ENCODE results near the gene SCRN2. TPM values are rescaled to one million over a fixed set of nuclear protein-coding genes. Genes with fewer than 3 reads are reported as not detected.

The SCRN2 gene
- total RNA-seq, 1 donor from 2014 or later, result 25.4 TPM

- DNase-seq (ENCODE audit: extremely low spot score, unreplicated experiment), result no peak
- H3K27me3 Mint-ChIP-seq (ENCODE audit: unreplicated experiment), result peaks cover 74% of the 10 kb centered on the region
- peaks cover 18% of the 10 kb centered on the region for H3K4me1 Mint-ChIP-seq (ENCODE audit: unreplicated experiment)
- H3K9me3 Mint-ChIP-seq (ENCODE audit: unreplicated experiment), result no peaks in the 10 kb centered on the region
- H3K4me3 Mint-ChIP-seq (ENCODE audit: unreplicated experiment), result peak overlapping the region; percentile 27
- no peak overlapping the region for H3K27ac Mint-ChIP-seq (ENCODE audit: unreplicated experiment)
- TF ChIP-seq CTCF (IDR thresholded peaks at IDR 0.05), result no peak
- H3K36me3 Mint-ChIP-seq (ENCODE audit: unreplicated experiment), result no peaks in the 10 kb centered on the region
These were observed 9.3 kb upstream of the SCRN2 start for GRCh38 chr17:47850373-47850691.

GRCh38 chr17:47848198-47848513, 7.1 kb upstream of the SCRN2 start:
- Mint-ChIP-seq H3K9me3 (ENCODE audit: unreplicated experiment) (no peaks in the 10 kb centered on the region), H3K4me3 (ENCODE audit: unreplicated experiment) (no peak overlapping the region), H3K27ac (ENCODE audit: unreplicated experiment) (no peak overlapping the region), H3K36me3 (ENCODE audit: unreplicated experiment) (no peaks in the 10 kb centered on the region), H3K27me3 (ENCODE audit: unreplicated experiment) (peaks cover 57% of the 10 kb centered on the region), H3K4me1 (ENCODE audit: unreplicated experiment) (peaks cover 19% of the 10 kb centered on the region)
- TF ChIP-seq CTCF (IDR thresholded peaks at IDR 0.05), result no peak
- no peak for DNase-seq (ENCODE audit: extremely low spot score, unreplicated experiment)

- H3K4me1 Mint-ChIP-seq (ENCODE audit: unreplicated experiment), result peaks cover 22% of the 10 kb centered on the region
- DNase-seq (ENCODE audit: extremely low spot score, unreplicated experiment), result no peak
- no peak overlapping the region for H3K27ac Mint-ChIP-seq (ENCODE audit: unreplicated experiment)
- TF ChIP-seq CTCF (IDR thresholded peaks at IDR 0.05), result peak; percentile 35
- H3K27me3 Mint-ChIP-seq (ENCODE audit: unreplicated experiment), result peaks cover 51% of the 10 kb centered on the region
- no peak overlapping the region for H3K4me3 Mint-ChIP-seq (ENCODE audit: unreplicated experiment)
- H3K9me3 Mint-ChIP-seq (ENCODE audit: unreplicated experiment), result no peaks in the 10 kb centered on the region
- H3K36me3 Mint-ChIP-seq (ENCODE audit: unreplicated experiment), result no peaks in the 10 kb centered on the region
These were observed 6.5 kb upstream of the SCRN2 start for GRCh38 chr17:47847341-47848197.

GRCh38 chr17:47846716-47847340, 5.8 kb upstream of the SCRN2 start:
- Mint-ChIP-seq H3K9me3 (ENCODE audit: unreplicated experiment) (no peaks in the 10 kb centered on the region), H3K4me1 (ENCODE audit: unreplicated experiment) (peaks cover 16% of the 10 kb centered on the region), H3K27me3 (ENCODE audit: unreplicated experiment) (peaks cover 44% of the 10 kb centered on the region), H3K27ac (ENCODE audit: unreplicated experiment) (no peak overlapping the region), H3K36me3 (ENCODE audit: unreplicated experiment) (no peaks in the 10 kb centered on the region), H3K4me3 (ENCODE audit: unreplicated experiment) (no peak overlapping the region)
- TF ChIP-seq CTCF (IDR thresholded peaks at IDR 0.05), result no peak
- DNase-seq (ENCODE audit: extremely low spot score, unreplicated experiment), result no peak

- no peak overlapping the region for H3K27ac Mint-ChIP-seq (ENCODE audit: unreplicated experiment)
- no peaks in the 10 kb centered on the region for H3K9me3 Mint-ChIP-seq (ENCODE audit: unreplicated experiment)
- H3K27me3 Mint-ChIP-seq (ENCODE audit: unreplicated experiment), result peaks cover 43% of the 10 kb centered on the region
- H3K4me1 Mint-ChIP-seq (ENCODE audit: unreplicated experiment), result peaks cover 19% of the 10 kb centered on the region
- no peak for TF ChIP-seq CTCF (IDR thresholded peaks at IDR 0.05)
- no peak overlapping the region for H3K4me3 Mint-ChIP-seq (ENCODE audit: unreplicated experiment)
- no peak for DNase-seq (ENCODE audit: extremely low spot score, unreplicated experiment)
- no peaks in the 10 kb centered on the region for H3K36me3 Mint-ChIP-seq (ENCODE audit: unreplicated experiment)
These were observed 4.6 kb upstream of the SCRN2 start for GRCh38 chr17:47845716-47846075.

Data from osteocyte (in vitro differentiated cells).